ENCODE results near the gene USP6NL.

GRCh38 chr10:11604865-11605650, 6.4 kb downstream of the USP6NL start:
- TF ChIP-seq CTCF (conservative IDR thresholded peaks at IDR 0.05; ENCODE audit: low read depth, low read length) (no peak), EZH2 (IDR thresholded peaks at IDR 0.05; ENCODE audit: low read length, unreplicated experiment) (no peak)

All from PC-3 (cell line).